DMS53 treated with DMSO at 0.1 percent for 48 hours (cell line): ENCODE measurements around the gene SLC35G4.
"Not testable (repeated sequence)": the region's sequence is repeated elsewhere in the genome, so short reads cannot be mapped to it uniquely, and the experiment has no call there.

Experiments
- DNase-seq: peaks from one replicate; lab custom pipeline; 2025; ENCODE audit not compliant: unreplicated experiment; lab: John Stamatoyannopoulos, UW

SLC35G4 gene

GRCh38 chr18:11609488-11609887 lies at the start of gene SLC35G4:
Gene SLC35G4 (plus strand): TSS chr18:11609596. CDS start chr18:11609596, 0 bp downstream.
- not testable (repeated sequence) for DNase-seq

DNA sequence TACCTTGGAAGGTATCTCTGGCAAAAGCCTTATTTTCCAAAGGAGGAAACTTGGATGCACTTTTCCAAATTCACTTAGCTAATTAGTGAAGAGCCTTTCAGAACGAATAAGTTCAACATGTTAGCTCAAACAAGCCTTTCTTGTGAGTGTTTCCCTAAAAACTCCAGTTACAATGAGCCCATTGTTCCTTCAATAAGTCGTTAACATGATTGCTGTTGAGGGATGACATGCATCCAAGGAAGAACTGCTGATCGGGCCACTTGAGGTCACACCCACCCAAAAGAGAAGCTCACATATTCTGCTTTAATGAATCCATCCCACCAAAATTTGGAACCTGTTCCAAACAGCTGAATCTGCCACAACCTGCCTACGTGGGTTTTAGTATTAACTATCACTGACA lies 48.1 kb upstream of the SLC35G4 start:
- no peak for DNase-seq

DNA sequence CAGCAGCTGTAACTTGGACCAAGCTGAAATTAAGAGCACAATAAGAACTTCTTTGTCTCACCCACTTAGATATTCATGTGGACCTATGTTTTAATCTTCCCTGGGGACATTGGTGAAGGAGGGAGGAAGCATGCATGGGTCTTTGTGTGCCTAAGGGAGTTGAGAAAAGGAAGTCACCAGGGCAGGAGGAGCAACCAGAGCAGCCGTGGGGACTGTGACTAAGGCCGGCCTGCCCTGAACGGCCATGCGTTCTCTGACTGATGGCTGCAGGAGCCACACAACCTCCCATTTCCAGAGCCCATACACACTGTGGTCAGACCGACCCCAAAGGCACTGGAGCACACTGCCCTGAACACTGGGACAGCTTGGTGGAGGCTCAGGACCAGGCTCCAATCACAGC lies 43.7 kb upstream of the SLC35G4 start:
- DNase-seq = no peak

- DNase-seq = no peak
Observed at GRCh38 chr18:11566236-11566965, 43.0 kb upstream of the SLC35G4 start.

DNA sequence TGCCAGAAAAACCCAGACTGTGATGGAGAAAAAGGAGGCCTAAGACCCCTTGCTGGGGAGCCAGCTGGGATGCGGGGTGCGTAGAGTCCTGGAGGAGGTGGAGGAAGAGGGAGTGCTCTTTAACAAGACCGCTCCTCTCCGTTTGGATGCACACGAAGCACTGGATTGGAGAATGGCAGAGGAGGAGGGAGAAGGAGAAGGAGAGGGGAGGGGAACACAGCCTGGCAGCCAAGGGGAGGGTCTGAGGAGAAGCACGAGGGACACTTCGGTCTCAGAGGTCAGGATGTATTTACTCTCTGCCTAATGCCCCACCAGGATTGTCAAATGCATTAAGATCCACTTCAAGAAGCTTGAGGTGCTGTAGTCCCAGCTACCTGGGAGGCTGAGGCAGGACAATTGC lies 42.0 kb upstream of the SLC35G4 start:
- no peak for DNase-seq

DNA sequence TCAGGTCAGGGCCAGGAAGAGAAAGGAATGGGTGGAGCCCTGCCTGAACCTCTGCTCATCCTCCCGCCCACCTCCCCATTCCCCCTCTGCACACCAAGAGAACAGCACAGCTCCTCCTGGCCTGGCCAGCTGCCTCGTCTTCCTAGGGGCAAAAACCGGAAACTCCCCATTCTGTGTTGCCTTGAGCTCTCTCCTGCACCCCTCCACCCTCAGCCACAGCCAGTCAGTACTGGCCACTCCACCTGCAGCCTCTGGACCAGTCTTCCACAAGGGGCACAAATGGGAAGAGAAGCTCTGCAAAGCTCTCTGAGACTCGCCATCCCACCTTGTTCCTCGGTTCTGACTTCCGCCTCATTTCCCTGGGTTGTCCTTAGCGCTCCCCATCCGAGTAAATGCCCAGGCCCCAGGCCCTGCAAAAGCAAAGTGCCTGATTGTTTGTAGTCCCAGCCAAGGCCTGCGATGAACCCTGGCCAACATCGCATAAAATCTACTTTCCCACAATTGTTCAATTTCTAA lies 39.3 kb upstream of the SLC35G4 start:
- no peak for DNase-seq

DNA sequence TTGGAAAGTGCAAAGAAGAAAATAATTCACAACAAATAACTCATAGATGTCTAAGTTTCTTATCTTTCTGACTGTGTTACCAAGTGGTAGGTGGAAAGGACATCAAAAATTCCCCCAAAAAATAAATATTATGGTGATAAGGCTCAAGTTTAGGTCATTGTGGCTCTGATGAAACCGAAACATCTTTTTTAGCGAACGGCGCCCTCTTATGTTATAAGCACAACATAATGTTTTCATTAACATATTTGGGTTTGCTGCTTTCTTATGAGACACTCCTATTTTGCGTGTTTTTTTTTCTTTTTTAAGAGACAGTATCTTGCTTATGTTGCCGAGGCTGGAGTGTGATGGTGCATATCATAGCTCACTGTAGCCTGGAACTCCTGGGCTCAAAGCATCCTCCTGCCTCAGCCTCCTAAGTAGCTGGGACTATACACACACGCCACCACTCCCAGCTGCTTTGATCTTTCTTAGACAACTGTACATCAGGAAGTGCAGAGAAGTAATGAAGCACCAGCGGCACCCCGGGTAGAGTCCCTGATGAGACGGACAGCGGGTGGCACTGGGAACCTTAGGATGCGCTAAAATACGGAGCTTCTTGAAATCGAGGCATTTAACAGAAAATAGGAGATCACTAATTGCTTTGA lies 38.5 kb upstream of the SLC35G4 start:
- no peak for DNase-seq

GRCh38 chr18:11572201-11572600 lies 37.2 kb upstream of the SLC35G4 start:
- no peak for DNase-seq

- DNase-seq = no peak
Observed at GRCh38 chr18:11574545-11574944, 34.9 kb upstream of the SLC35G4 start.

DNA sequence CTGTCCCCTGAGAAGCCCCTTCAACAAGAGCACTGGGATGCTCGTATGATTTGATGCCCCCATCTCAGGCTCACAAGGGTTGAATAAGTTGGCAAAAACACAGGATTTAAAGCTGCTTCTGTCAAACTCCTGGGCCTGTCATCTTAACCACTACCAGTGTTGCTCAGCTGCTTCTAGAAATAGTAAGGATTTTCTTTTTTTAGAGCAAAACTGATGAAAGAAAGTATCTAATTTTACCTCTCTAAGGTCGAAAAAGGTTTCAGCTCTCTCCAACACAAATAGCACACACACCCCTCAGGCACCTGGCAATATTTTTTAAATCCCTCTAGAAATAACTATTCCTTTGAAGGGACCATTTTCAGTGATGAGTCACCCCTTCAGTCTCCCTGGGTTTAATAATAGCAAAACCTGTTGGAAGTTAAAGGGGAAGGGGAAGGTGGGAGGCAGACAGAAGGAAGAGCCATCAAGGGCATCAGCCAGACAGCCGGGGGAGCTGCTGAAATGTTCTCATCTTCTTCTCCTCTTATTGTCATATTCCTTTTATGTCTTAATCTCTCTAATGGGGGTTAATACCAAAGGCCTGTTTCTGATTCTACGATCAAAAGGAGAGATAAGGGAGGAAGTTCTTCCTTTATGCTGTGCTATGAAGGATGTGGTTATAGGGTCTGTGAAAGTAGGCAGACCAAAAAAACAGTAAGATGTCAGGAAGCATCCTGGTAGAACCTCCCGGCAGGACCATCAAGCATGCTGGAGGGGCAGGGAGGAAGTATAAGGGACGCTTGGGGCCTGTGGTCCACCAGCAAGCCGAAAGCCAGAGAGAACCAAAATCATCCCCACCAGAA lies 31.9 kb upstream of the SLC35G4 start:
- no peak for DNase-seq

- DNase-seq = no peak
Observed at GRCh38 chr18:11578799-11579198, 30.6 kb upstream of the SLC35G4 start.

- no peak for DNase-seq
Observed at GRCh38 chr18:11579916-11580315, 29.5 kb upstream of the SLC35G4 start.

- no peak for DNase-seq
Observed at GRCh38 chr18:11581286-11581685, 28.1 kb upstream of the SLC35G4 start.

- DNase-seq = no peak
Observed at GRCh38 chr18:11585596-11585995, 23.8 kb upstream of the SLC35G4 start.

GRCh38 chr18:11586896-11587295 lies 22.5 kb upstream of the SLC35G4 start:
- DNase-seq = no peak

GRCh38 chr18:11587432-11587831 lies 22.0 kb upstream of the SLC35G4 start:
- no peak for DNase-seq

GRCh38 chr18:11587846-11588245 lies 21.6 kb upstream of the SLC35G4 start:
- DNase-seq = no peak

GRCh38 chr18:11591957-11592356 lies 17.4 kb upstream of the SLC35G4 start:
- DNase-seq = no peak

GRCh38 chr18:11600321-11600720 lies 9.1 kb upstream of the SLC35G4 start:
- DNase-seq = no peak

GRCh38 chr18:11607906-11608305 lies 1.5 kb upstream of the SLC35G4 start:
- no peak for DNase-seq

DNA sequence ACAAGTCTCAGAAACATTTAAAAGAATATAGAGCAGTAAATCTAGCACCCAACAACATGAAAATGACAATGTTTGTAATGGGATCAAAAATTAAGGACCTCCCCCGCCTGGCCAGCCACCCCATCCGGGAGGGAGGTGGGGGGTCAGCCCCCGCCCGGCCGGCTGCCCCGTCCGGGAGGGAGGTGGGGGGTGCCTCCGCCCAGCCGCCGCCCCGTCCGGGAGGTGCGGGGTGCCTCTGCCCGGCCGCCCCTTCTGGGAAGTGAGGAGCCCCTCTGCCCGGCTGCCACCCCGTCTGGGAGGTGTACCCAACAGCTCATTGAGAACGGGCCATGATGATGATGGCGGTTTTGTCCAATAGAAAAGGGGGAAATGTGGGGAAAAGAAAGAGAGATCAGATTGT lies 778 bp upstream of the SLC35G4 start:
- not testable (repeated sequence) for DNase-seq

DNA sequence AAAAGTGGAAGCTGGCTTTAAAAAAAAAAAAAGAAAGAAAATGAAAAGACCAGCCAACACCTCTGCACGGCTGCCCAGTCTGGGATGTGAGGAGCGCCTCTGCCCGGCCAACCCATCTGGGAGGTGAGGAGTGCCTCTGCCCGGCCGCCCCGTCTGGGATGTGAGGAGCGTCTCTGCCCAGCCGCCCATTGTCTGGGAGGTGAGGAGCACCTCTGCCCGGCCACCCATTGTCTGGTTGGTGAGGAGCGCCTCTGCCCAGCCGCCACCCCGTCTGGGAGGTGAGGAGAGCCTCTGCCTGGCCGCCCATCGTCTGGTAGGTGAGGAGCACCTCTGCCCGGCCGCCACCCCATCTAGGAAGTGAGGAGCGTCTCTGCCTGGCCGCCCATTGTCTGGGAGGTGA lies 3.7 kb downstream of the SLC35G4 start:
- not testable (repeated sequence) for DNase-seq
